Endothelial cell of umbilical vein (primary cell): ENCODE data around the gene KCNH2. TPM values are rescaled to one million over a fixed set of nuclear protein-coding genes. Genes with fewer than 3 reads are reported as not detected.

Experiments
- BruUV-seq: library from RNA; stranded (reverse); fragments of 400-500 nt; replicated peaks from 2 replicates; lab custom pipeline; 2021; lab: Mats Ljungman, UMichigan
- CTCF ChIA-PET: fragments of 300-600, 350-600 bp; sonication (Branson Sonifier 250); formaldehyde crosslinking; loops from one replicate; lab custom pipeline; 2021; ENCODE audit warnings: antibody characterized with exemption, inconsistent platforms; lab: Charles Lee
- POLR2A ChIA-PET: fragments of 300-600, 350-600 bp; sonication (Branson Sonifier 250); formaldehyde crosslinking; loops from one replicate; lab custom pipeline; 2021; ENCODE audit warnings: antibody characterized with exemption, inconsistent platforms; lab: Charles Lee
- DNase-seq: peaks from one replicate; pipeline ENCODE4 v3.0.0-alpha.2; 2011; ENCODE audit warnings: low read depth, low spot score
- FAIRE-seq: peaks from 2 replicates; lab custom pipeline; 2011; peaks lifted over from hg19 to GRCh38; lab: Jason Lieb, UNC
- H2AFZ ChIP-seq: 2 replicates; pipeline ENCODE4 v1.6.0; 2012; ENCODE audit warnings: low read depth, low read length, control low read depth, inconsistent platforms
- H3K27ac ChIP-seq: 2 replicates; pipeline ENCODE4 v1.5.1; 2011; ENCODE audit warnings: low read depth, mild to moderate bottlenecking, control low read depth, low read length, moderate library complexity; ENCODE audit not compliant: insufficient read depth
- H3K27me3 ChIP-seq, 2 experiments: 2 replicates each; pipeline versions ENCODE4 v1.6.0 to v1.6.1; 2011; ENCODE audit warnings: low read length in 2 of 2, mixed read lengths in 1 of 2; ENCODE audit not compliant: control insufficient read depth in 2 of 2, insufficient read depth in 2 of 2
- H3K36me3 ChIP-seq, 2 experiments: 2 replicates in 1 of 2; 3 replicates in 1 of 2; pipeline ENCODE4 v1.5.1; 2011; ENCODE audit warnings: low read length in 2 of 2, mild to moderate bottlenecking in 1 of 2, moderate library complexity in 1 of 2; ENCODE audit not compliant: control insufficient read depth in 2 of 2, insufficient read depth in 2 of 2; ENCODE audit errors: extremely low read depth in 1 of 2
- H3K4me1 ChIP-seq: 3 replicates; pipeline ENCODE4 v1.5.1; 2011; ENCODE audit warnings: mild to moderate bottlenecking, low read length; ENCODE audit not compliant: control insufficient read depth, insufficient read depth; ENCODE audit errors: extremely low read depth
- H3K4me2 ChIP-seq: 2 replicates; pipeline ENCODE4 v1.6.1; 2011; ENCODE audit warnings: low read length, control low read depth, mixed read lengths; ENCODE audit not compliant: insufficient read depth
- H3K4me3 ChIP-seq, 3 experiments: fragments of 200-600 bp in 1 of 3; sonication (generic), shearing (Covaris generic) in 1 of 3; replicated peaks in 1 of 3; 2 replicates each; pipeline ENCODE4 v1.5.1; 2011 to 2016; ENCODE audit warnings: control low read depth in 3 of 3, low read length in 3 of 3, mild to moderate bottlenecking in 2 of 3, inconsistent platforms in 1 of 3, low read depth in 1 of 3, moderate library complexity in 1 of 3; ENCODE audit not compliant: insufficient read depth in 1 of 3
- H3K79me2 ChIP-seq: 2 replicates; pipeline ENCODE4 v1.6.0; 2012; ENCODE audit warnings: low read length, inconsistent platforms; ENCODE audit not compliant: control insufficient read depth, insufficient read depth
- H3K9ac ChIP-seq: replicated peaks from 2 replicates; pipeline ENCODE3; 2011; ENCODE audit warnings: low read length, control low read depth; ENCODE audit not compliant: insufficient read depth; ENCODE audit errors: extremely low read depth
- H3K9me1 ChIP-seq: replicated peaks from 3 replicates; pipeline ENCODE4 v1.6.0; 2011; ENCODE audit warnings: mild to moderate bottlenecking, low read length; ENCODE audit not compliant: control insufficient read depth, insufficient read depth; ENCODE audit errors: extremely low read depth
- H3K9me3 ChIP-seq: replicated peaks from 2 replicates; pipeline ENCODE4 v1.5.1; 2012; ENCODE audit warnings: low read length, inconsistent platforms; ENCODE audit not compliant: control insufficient read depth, insufficient read depth
- H4K20me1 ChIP-seq: replicated peaks from 2 replicates; pipeline ENCODE3; 2011; ENCODE audit warnings: mild to moderate bottlenecking, low read length; ENCODE audit not compliant: control insufficient read depth, insufficient read depth; ENCODE audit errors: extremely low read depth
- EZH2 ChIP-seq: IDR thresholded peaks from 2 replicates; pipeline ENCODE4 v1.6.1; 2012; ENCODE audit warnings: borderline replicate concordance, low read depth, mild to moderate bottlenecking, moderate library complexity, low read length, inconsistent platforms; ENCODE audit not compliant: severe bottlenecking
- FOS ChIP-seq: IDR thresholded peaks from 2 replicates; pipeline ENCODE4 v1.6.1; 2011; ENCODE audit warnings: mild to moderate bottlenecking, low read length, moderate library complexity, borderline replicate concordance; ENCODE audit not compliant: insufficient read depth
- GATA2 ChIP-seq: IDR thresholded peaks from 2 replicates; pipeline ENCODE4 v1.7.0; 2011; ENCODE audit warnings: low read depth, mild to moderate bottlenecking, moderate library complexity, mixed read lengths, low read length; ENCODE audit not compliant: insufficient read length, insufficient read depth
- JUN ChIP-seq: IDR thresholded peaks from 2 replicates; pipeline ENCODE4 v1.6.1; 2011; ENCODE audit warnings: borderline replicate concordance, low read depth; ENCODE audit not compliant: insufficient read length, insufficient read depth
- MAX ChIP-seq: IDR thresholded peaks from 2 replicates; pipeline ENCODE4 v1.6.1; 2011; ENCODE audit not compliant: insufficient read depth, insufficient read length
- MYC ChIP-seq: IDR thresholded peaks from one replicate; pipeline ENCODE4 v1.6.1; 2011; ENCODE audit warnings: mild to moderate bottlenecking, low read depth, low read length
- POLR2A ChIP-seq: IDR thresholded peaks from 2 replicates; pipeline ENCODE4 v1.6.1; 2012; ENCODE audit warnings: low read depth, mild to moderate bottlenecking, control low read depth, low read length
- POLR2AphosphoS5 ChIP-seq: IDR thresholded peaks from 2 replicates; pipeline ENCODE4 v1.6.1; 2012; ENCODE audit warnings: low read depth, mild to moderate bottlenecking, control low read depth, low read length, moderate library complexity; ENCODE audit not compliant: insufficient read depth
- dilution Hi-C: fragments of 300-500 bp; cut with MboI; formaldehyde crosslinking; loops from one replicate; pipeline ENCODE4 v1.15.0; 2019; ENCODE audit warnings: low sequenced_read_pairs; ENCODE audit not compliant: extremely low pct_ligation_motif_present
- intact Hi-C: fragments of 100-400 bp; cut with micrococcal nuclease; formaldehyde crosslinking; loops from one replicate; pipeline ENCODE4 v1.10.0; 2022
- polyA plus RNA-seq, 4 experiments: library from polyadenylated mRNA; depleted of rRNA in 3 of 4; stranded (reverse) in 3 of 4; unstranded in 1 of 4; fragments of >200 nt; gene quantifications; 2 replicates each; pipeline versions ENCODE4 v1.2.1 to v1.2.3, GENCODE V29; 2011 to 2012; ENCODE audit warnings: missing spikeins in 1 of 4
- total RNA-seq: library from RNA; stranded (reverse); gene quantifications from 2 replicates; pipeline ENCODE4 v1.2.3, GENCODE V29; 2021
- TF ChIP-seq, protein P1 (sequence below), 2 donors: IDR thresholded peaks; 1 replicate in 1 of 2; 2 replicates in 1 of 2; pipeline ENCODE4 v1.5.1; 2011; ENCODE audit warnings: low read length in 2 of 2, mild to moderate bottlenecking in 2 of 2, moderate library complexity in 2 of 2, control low read depth in 1 of 2, inconsistent platforms in 1 of 2, low read depth in 1 of 2; ENCODE audit not compliant: insufficient read depth in 1 of 2; ENCODE audit errors: extremely low read depth in 1 of 2

KCNH2 gene
- total and polyA plus RNA-seq, 2 donors (not counting 3 experiments of a cell fraction or from before 2014, with no cell fraction given): 0.03 to 0.09 TPM

- no peak overlapping the region for H3K27ac ChIP-seq
- TF ChIP-seq POLR2AphosphoS5: no peak
- TF ChIP-seq, protein P1, sequence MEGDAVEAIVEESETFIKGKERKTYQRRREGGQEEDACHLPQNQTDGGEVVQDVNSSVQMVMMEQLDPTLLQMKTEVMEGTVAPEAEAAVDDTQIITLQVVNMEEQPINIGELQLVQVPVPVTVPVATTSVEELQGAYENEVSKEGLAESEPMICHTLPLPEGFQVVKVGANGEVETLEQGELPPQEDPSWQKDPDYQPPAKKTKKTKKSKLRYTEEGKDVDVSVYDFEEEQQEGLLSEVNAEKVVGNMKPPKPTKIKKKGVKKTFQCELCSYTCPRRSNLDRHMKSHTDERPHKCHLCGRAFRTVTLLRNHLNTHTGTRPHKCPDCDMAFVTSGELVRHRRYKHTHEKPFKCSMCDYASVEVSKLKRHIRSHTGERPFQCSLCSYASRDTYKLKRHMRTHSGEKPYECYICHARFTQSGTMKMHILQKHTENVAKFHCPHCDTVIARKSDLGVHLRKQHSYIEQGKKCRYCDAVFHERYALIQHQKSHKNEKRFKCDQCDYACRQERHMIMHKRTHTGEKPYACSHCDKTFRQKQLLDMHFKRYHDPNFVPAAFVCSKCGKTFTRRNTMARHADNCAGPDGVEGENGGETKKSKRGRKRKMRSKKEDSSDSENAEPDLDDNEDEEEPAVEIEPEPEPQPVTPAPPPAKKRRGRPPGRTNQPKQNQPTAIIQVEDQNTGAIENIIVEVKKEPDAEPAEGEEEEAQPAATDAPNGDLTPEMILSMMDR (IDR thresholded peaks at IDR 0.05; ENCODE audit: extremely low read depth in 1 of 2, insufficient read depth in 1 of 2, low read depth in 1 of 2, low read length in 2 of 2): no peak
- no peak for TF ChIP-seq POLR2A
- TF ChIP-seq FOS: no peak
- no peak for TF ChIP-seq GATA2
- no peak for TF ChIP-seq JUN
- no peak for TF ChIP-seq MYC
- no peak for TF ChIP-seq EZH2
- no peak for TF ChIP-seq MAX
- no peaks in the 10 kb centered on the region for H3K36me3 ChIP-seq
- H3K9ac ChIP-seq: no peak overlapping the region
- CTCF ChIA-PET: interaction anchor here (1.1 kb wide), 1 partner anchor 12 kb away, joined by 5 read pairs; no protein-coding TSS in a partner anchor
- intact Hi-C loops (no loop called here), dilution Hi-C loops (no loop called here)
- no peaks in the 10 kb centered on the region for H3K9me3 ChIP-seq
- H4K20me1 ChIP-seq: no peaks in the 10 kb centered on the region
- FAIRE-seq (no peak), DNase-seq (no peak)
- no peaks in the 10 kb centered on the region for H3K9me1 ChIP-seq
- no peak overlapping the region for H3K4me2 ChIP-seq
- H3K4me3 ChIP-seq: no peak overlapping the region
- H3K79me2 ChIP-seq: no peaks in the 10 kb centered on the region
- H2AFZ ChIP-seq: no peak overlapping the region
- POLR2A ChIA-PET: no interaction called here
- no TSS peak for BruUV-seq
- H3K4me1 ChIP-seq: no peaks in the 10 kb centered on the region
- peaks cover 7 to 13% of the 10 kb centered on the region in 2 experiments for H3K27me3 ChIP-seq
Measured at GRCh38 chr7:150950496-150951180, 27.5 kb downstream of the KCNH2 start.
